Gastroesophageal sphincter (tissue), 3 donors: ENCODE results near the gene SLC37A4.

Experiments used
- CTCF ChIP-seq, 4 experiments: fragments of 200-600 bp in 2 of 4; fragments of 450-650 bp in 2 of 4; sonication (generic) in 1 of 4; IDR thresholded peaks; one replicate each; pipeline ENCODE4 v1.5.1; 2017 to 2019; ENCODE audit warnings: antibody characterized with exemption in 4 of 4, mild to moderate bottlenecking in 2 of 4, moderate library complexity in 2 of 4
- POLR2A ChIP-seq, 2 donors: fragments of 450-650 bp; IDR thresholded peaks; one replicate each; pipeline ENCODE4 v1.6.1; 2017; ENCODE audit warnings: antibody characterized with exemption in 2 of 2, mild to moderate bottlenecking in 2 of 2, moderate library complexity in 1 of 2
- POLR2AphosphoS5 ChIP-seq: sonication (generic); formaldehyde crosslinking; IDR thresholded peaks from one replicate; pipeline ENCODE4 v1.6.1; 2017; ENCODE audit warnings: antibody characterized with exemption

- TF ChIP-seq CTCF (IDR thresholded peaks at IDR 0.05) (no peak), POLR2A (IDR thresholded peaks at IDR 0.05) (no peak), POLR2AphosphoS5 (no peak)
These were observed 31.9 kb downstream of the SLC37A4 start for GRCh38 chr11:118998822-118999221.
